Smooth muscle cell (in vitro differentiated cells): ENCODE data around the gene HEPHL1. TPM values are rescaled to one million over a fixed set of nuclear protein-coding genes. Genes with fewer than 3 reads are reported as not detected.

Experiments
- DNase-seq: peaks from one replicate; lab custom pipeline; 2025; ENCODE audit not compliant: unreplicated experiment; lab: John Stamatoyannopoulos, UW
- H2AFZ ChIP-seq: fragments of 200-600 bp; sonication (generic); 2 replicates; pipeline ENCODE4 v1.6.0; 2016; ENCODE audit warnings: antibody characterized with exemption, low read depth, mild to moderate bottlenecking
- H3F3A ChIP-seq: fragments of 200-600 bp; sonication (generic); 2 replicates; pipeline ENCODE4 v1.6.0; 2017; ENCODE audit warnings: antibody characterized with exemption, low read depth
- H3K27ac ChIP-seq: fragments of 200-600 bp; sonication (generic); 2 replicates; pipeline ENCODE4 v1.5.1; 2016; ENCODE audit warnings: low read depth, mild to moderate bottlenecking
- H3K27me3 ChIP-seq: fragments of 200-600 bp; sonication (generic); 2 replicates; pipeline ENCODE4 v1.6.1; 2016; ENCODE audit warnings: low read depth, mild to moderate bottlenecking
- H3K36me3 ChIP-seq: fragments of 200-600 bp; sonication (generic); 2 replicates; pipeline ENCODE4 v1.5.1; 2016; ENCODE audit warnings: low read depth
- H3K4me1 ChIP-seq: fragments of 200-600 bp; sonication (generic); 2 replicates; pipeline ENCODE4 v1.5.1; 2016; ENCODE audit warnings: low read depth
- H3K4me2 ChIP-seq: fragments of 200-600 bp; sonication (generic); 2 replicates; pipeline ENCODE4 v1.6.0; 2016; ENCODE audit warnings: mild to moderate bottlenecking
- H3K4me3 ChIP-seq: fragments of 200-600 bp; sonication (generic); 2 replicates; pipeline ENCODE4 v1.5.1; 2016; ENCODE audit warnings: mild to moderate bottlenecking
- H3K79me2 ChIP-seq: fragments of 200-600 bp; sonication (generic); 2 replicates; pipeline ENCODE4 v1.6.0; 2016; ENCODE audit warnings: low read depth, mild to moderate bottlenecking
- H3K9ac ChIP-seq: fragments of 200-600 bp; sonication (generic); 2 replicates; pipeline ENCODE4 v1.6.0; 2016; ENCODE audit warnings: low read depth
- H3K9me3 ChIP-seq: fragments of 200-600 bp; sonication (generic); replicated peaks from 2 replicates; pipeline ENCODE4 v1.5.1; 2016; ENCODE audit warnings: low read depth
- H4K20me1 ChIP-seq: fragments of 200-600 bp; sonication (generic); 2 replicates; pipeline ENCODE4 v1.6.0; 2016; ENCODE audit warnings: low read depth
- WGBS: methylation state at CpG from one replicate; pipeline ENCODE4 v1.1.7; 2016; ENCODE audit warnings: low lambda C conversion rate; 5-methylcytosine and 5-hydroxymethylcytosine counted together
- polyA plus RNA-seq: library from polyadenylated mRNA; unstranded; fragments of >200 nt; fragmentation: Nextera tagmentation; extraction: Ambion mirVana; gene quantifications from 2 replicates; pipeline ENCODE4 v1.2.1, GENCODE V29; 2016
- total RNA-seq: library from RNA; depleted of rRNA; stranded (reverse); fragments of >200 nt; gene quantifications from 2 replicates; pipeline ENCODE4 v1.2.3, GENCODE V29; 2014
- TF ChIP-seq, protein P1 (sequence below): fragments of 200-600 bp; sonication (generic); IDR thresholded peaks from 2 replicates; pipeline ENCODE4 v1.5.1; 2017; ENCODE audit warnings: borderline replicate concordance, mild to moderate bottlenecking, antibody characterized with exemption; ENCODE audit not compliant: insufficient read depth, poor library complexity, severe bottlenecking

HEPHL1 gene
- total and polyA plus RNA-seq, 2 experiments from 2014 or later, result 0.13 to 0.21 TPM

GRCh38 chr11:94111241-94111640 lies 90.1 kb downstream of the HEPHL1 start:
- no peaks in the 10 kb centered on the region for H3K36me3 ChIP-seq
- no peak for DNase-seq
- H2AFZ ChIP-seq, result no peak overlapping the region
- no peaks in the 10 kb centered on the region for H3K79me2 ChIP-seq
- TF ChIP-seq, protein P1, sequence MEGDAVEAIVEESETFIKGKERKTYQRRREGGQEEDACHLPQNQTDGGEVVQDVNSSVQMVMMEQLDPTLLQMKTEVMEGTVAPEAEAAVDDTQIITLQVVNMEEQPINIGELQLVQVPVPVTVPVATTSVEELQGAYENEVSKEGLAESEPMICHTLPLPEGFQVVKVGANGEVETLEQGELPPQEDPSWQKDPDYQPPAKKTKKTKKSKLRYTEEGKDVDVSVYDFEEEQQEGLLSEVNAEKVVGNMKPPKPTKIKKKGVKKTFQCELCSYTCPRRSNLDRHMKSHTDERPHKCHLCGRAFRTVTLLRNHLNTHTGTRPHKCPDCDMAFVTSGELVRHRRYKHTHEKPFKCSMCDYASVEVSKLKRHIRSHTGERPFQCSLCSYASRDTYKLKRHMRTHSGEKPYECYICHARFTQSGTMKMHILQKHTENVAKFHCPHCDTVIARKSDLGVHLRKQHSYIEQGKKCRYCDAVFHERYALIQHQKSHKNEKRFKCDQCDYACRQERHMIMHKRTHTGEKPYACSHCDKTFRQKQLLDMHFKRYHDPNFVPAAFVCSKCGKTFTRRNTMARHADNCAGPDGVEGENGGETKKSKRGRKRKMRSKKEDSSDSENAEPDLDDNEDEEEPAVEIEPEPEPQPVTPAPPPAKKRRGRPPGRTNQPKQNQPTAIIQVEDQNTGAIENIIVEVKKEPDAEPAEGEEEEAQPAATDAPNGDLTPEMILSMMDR, result no peak
- no peak overlapping the region for H3K4me3 ChIP-seq
- peaks cover 9% of the 10 kb centered on the region for H3K4me1 ChIP-seq
- H3F3A ChIP-seq, result no peaks in the 10 kb centered on the region
- no peak overlapping the region for H3K9ac ChIP-seq
- no peaks in the 10 kb centered on the region for H3K27me3 ChIP-seq
- no peaks in the 10 kb centered on the region for H3K9me3 ChIP-seq
- 94% methylated on average over 3 of the region's 3 CpGs for WGBS
- no peak overlapping the region for H3K27ac ChIP-seq
- no peak overlapping the region for H3K4me2 ChIP-seq
- no peaks in the 10 kb centered on the region for H4K20me1 ChIP-seq

DNA sequence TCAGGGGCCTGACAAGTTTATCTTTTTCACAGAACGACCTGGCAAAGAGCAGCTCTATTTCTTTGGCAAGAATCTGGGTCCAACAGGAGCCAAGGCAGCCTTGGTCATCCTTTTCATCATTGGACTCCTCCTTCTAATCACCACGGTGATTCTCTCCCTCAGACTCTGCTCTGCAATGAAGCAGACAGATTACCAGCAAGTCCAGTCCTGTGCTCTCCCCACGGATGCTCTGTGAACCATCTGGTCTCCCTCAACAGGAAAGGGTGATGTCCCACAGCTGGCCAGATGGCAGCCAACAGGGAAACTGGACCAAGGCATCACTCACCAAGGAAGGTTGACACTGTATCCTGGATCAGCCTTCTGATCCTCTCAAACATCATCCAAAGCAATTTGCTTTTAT lies 90.5 kb downstream of the HEPHL1 start:
- Histone ChIP-seq H3K4me3 (no peak overlapping the region), H3K27ac (no peak overlapping the region), H4K20me1 (no peaks in the 10 kb centered on the region), H3K9me3 (no peaks in the 10 kb centered on the region), H3F3A (no peaks in the 10 kb centered on the region), H3K27me3 (no peaks in the 10 kb centered on the region), H3K4me1 (peaks cover 9% of the 10 kb centered on the region), H2AFZ (no peak overlapping the region), H3K36me3 (no peaks in the 10 kb centered on the region), H3K9ac (no peak overlapping the region), H3K4me2 (no peak overlapping the region), H3K79me2 (no peaks in the 10 kb centered on the region)
- no peak for DNase-seq
- TF ChIP-seq, protein P1, result no peak
- WGBS, result 71% methylated on average over 3 of the region's 3 CpGs

DNA sequence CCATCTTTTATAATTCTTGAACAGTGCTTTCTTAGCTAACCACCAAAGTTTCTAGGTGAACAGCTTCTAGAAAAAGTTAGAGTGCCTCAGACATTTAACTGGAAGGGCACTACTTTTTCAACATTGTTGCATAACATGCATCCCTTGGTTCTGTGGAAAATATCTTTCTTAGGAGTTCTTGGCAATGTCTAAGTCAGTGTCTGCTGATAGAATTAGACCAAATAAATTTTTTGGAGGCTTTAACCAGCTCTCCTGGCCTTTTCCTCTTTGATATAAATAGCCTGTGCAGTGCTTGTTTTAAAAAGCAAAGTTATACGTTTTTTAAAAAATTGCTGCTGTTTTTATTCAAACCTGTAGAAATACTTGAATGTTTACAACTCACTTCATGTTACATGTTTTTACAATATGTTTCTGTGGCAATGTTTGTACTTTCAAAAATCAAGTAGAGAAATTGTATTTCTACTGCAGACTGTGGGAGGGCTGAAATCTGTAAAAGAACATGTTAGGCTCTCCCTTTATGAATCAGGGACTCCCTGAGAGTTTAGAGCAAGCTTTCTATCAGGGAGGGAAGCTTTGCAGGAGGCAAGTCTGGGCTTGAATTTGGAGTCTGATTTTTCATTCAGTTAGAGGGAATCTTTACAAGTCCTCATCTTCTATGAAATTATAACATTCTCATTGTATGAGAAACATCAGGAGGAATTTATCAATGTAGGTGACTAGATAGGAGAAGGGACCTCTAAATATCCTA lies 91.2 kb downstream of the HEPHL1 start:
- Histone ChIP-seq H2AFZ (peak overlapping the region; percentile 83), H3K79me2 (no peaks in the 10 kb centered on the region), H3K4me1 (peaks cover 9% of the 10 kb centered on the region), H4K20me1 (no peaks in the 10 kb centered on the region), H3K4me2 (peak overlapping the region; percentile 53), H3K9ac (no peak overlapping the region), H3K9me3 (no peaks in the 10 kb centered on the region), H3K27me3 (no peaks in the 10 kb centered on the region), H3F3A (no peaks in the 10 kb centered on the region), H3K36me3 (no peaks in the 10 kb centered on the region), H3K27ac (peak overlapping the region; percentile 70), H3K4me3 (no peak overlapping the region)
- DNase-seq, result no peak
- TF ChIP-seq, protein P1, result no peak
- 58% methylated on average over 1 of the region's 1 CpG for WGBS

GRCh38 chr11:94117197-94117574 lies 96.0 kb downstream of the HEPHL1 start:
- H3K9ac ChIP-seq, result no peak overlapping the region
- no peaks in the 10 kb centered on the region for H3F3A ChIP-seq
- 100% methylated on average over 1 of the region's 1 CpG for WGBS
- no peaks in the 10 kb centered on the region for H3K36me3 ChIP-seq
- H2AFZ ChIP-seq, result no peak overlapping the region
- no peak for DNase-seq
- H3K4me1 ChIP-seq, result peaks cover 8% of the 10 kb centered on the region
- H3K4me2 ChIP-seq, result no peak overlapping the region
- no peaks in the 10 kb centered on the region for H3K79me2 ChIP-seq
- TF ChIP-seq, protein P1, result no peak
- H4K20me1 ChIP-seq, result no peaks in the 10 kb centered on the region
- H3K27ac ChIP-seq, result no peak overlapping the region
- H3K27me3 ChIP-seq, result no peaks in the 10 kb centered on the region
- no peak overlapping the region for H3K4me3 ChIP-seq
- no peaks in the 10 kb centered on the region for H3K9me3 ChIP-seq
